HT-29 (cell line): Measurements from ENCODE around the gene UVSSA. TPM values are rescaled to one million over a fixed set of nuclear protein-coding genes. Genes with fewer than 3 reads are reported as not detected.
"Not testable (repeated sequence)": the region's sequence is repeated elsewhere in the genome, so short reads cannot be mapped to it uniquely, and the experiment has no call there.

Source experiments
- DNase-seq: peaks from one replicate; pipeline ENCODE4 v3.0.0-alpha.2; 2015; ENCODE audit warnings: low spot score
- total RNA-seq: library from RNA; depleted of rRNA; stranded (reverse); fragments of >200 nt; shearing (Covaris generic); gene quantifications from 2 replicates; pipeline ENCODE4 v1.2.3, GENCODE V29; 2014

UVSSA gene
- total RNA-seq, 1 experiment from 2014 or later: 21.7 TPM

- no peak for DNase-seq
These were observed 31.0 kb upstream of the UVSSA start for GRCh38 chr4:1315836-1316536.

- DNase-seq: no peak
These were observed 30.4 kb upstream of the UVSSA start for GRCh38 chr4:1316537-1317168.

- no peak for DNase-seq
These were observed 29.6 kb upstream of the UVSSA start for GRCh38 chr4:1317177-1318045.

GRCh38 chr4:1318046-1318375 is 29.0 kb upstream of the UVSSA start:
- no peak for DNase-seq

- no peak for DNase-seq
These were observed 28.4 kb upstream of the UVSSA start for GRCh38 chr4:1318488-1319213.

GRCh38 chr4:1321486-1321885 is 25.5 kb upstream of the UVSSA start:
- no peak for DNase-seq

GRCh38 chr4:1321946-1322650 is 24.9 kb upstream of the UVSSA start:
- no peak for DNase-seq

- no peak for DNase-seq
These were observed 23.8 kb upstream of the UVSSA start for GRCh38 chr4:1323280-1323634.

- no peak for DNase-seq
These were observed 23.2 kb upstream of the UVSSA start for GRCh38 chr4:1323635-1324442.

- DNase-seq: not testable (repeated sequence)
These were observed 22.4 kb upstream of the UVSSA start for GRCh38 chr4:1324443-1325175.

- DNase-seq: no peak
These were observed 21.9 kb upstream of the UVSSA start for GRCh38 chr4:1325176-1325480.

GRCh38 chr4:1325681-1326635 is 21.1 kb upstream of the UVSSA start:
- DNase-seq: no peak

- peak; percentile 28 for DNase-seq
These were observed 20.1 kb upstream of the UVSSA start for GRCh38 chr4:1326751-1327525.

- DNase-seq: no peak
These were observed 19.3 kb upstream of the UVSSA start for GRCh38 chr4:1327526-1328266.

- DNase-seq: no peak
These were observed 18.5 kb upstream of the UVSSA start for GRCh38 chr4:1328267-1329155.
